ENCODE measurements around the gene CA6.

DNA sequence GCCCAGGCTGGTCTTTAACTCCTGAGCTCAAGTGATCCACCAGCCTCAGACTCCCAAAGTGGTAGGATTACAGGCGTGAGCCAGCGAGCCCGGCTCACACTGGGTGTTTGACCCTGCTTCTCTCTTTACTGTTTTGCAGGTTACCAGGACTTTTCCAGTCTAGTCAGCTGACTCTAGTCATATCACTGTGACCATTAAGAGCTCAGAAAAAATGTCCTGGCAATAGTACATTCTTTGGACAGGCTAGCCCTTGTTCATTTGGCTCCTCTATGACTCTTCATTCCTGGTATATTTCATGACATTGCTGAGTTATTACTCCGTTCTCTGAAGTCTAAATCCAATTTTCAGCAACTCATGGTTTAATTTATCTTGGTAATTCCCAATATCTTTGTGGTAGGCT, 8.0 kb upstream of the CA6 start:
- TF ChIP-seq, protein P1, sequence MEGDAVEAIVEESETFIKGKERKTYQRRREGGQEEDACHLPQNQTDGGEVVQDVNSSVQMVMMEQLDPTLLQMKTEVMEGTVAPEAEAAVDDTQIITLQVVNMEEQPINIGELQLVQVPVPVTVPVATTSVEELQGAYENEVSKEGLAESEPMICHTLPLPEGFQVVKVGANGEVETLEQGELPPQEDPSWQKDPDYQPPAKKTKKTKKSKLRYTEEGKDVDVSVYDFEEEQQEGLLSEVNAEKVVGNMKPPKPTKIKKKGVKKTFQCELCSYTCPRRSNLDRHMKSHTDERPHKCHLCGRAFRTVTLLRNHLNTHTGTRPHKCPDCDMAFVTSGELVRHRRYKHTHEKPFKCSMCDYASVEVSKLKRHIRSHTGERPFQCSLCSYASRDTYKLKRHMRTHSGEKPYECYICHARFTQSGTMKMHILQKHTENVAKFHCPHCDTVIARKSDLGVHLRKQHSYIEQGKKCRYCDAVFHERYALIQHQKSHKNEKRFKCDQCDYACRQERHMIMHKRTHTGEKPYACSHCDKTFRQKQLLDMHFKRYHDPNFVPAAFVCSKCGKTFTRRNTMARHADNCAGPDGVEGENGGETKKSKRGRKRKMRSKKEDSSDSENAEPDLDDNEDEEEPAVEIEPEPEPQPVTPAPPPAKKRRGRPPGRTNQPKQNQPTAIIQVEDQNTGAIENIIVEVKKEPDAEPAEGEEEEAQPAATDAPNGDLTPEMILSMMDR (IDR thresholded peaks at IDR 0.05) = no peak
- TF ChIP-seq BHLHE40 (IDR thresholded peaks at IDR 0.05; ENCODE audit: low read depth, low read length) = no peak
- no peak for TF ChIP-seq RNF2 (IDR thresholded peaks at IDR 0.05; ENCODE audit: borderline replicate concordance, low read depth)
- TF ChIP-seq, protein P2, sequence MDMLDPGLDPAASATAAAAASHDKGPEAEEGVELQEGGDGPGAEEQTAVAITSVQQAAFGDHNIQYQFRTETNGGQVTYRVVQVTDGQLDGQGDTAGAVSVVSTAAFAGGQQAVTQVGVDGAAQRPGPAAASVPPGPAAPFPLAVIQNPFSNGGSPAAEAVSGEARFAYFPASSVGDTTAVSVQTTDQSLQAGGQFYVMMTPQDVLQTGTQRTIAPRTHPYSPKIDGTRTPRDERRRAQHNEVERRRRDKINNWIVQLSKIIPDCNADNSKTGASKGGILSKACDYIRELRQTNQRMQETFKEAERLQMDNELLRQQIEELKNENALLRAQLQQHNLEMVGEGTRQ (IDR thresholded peaks at IDR 0.05) = no peak
- TF ChIP-seq CHD2 (IDR thresholded peaks at IDR 0.05; ENCODE audit: low read length, partially characterized antibody) = no peak
- no peak for TF ChIP-seq ESRRA (IDR thresholded peaks at IDR 0.05; ENCODE audit: borderline replicate concordance, low read length)
- no peak for TF ChIP-seq EP300 (IDR thresholded peaks at IDR 0.05)

All from A549 (cell line).